Stimulated activated CD4-positive, alpha-beta T cell treated with anti-CD3 and anti-CD28 coated beads, Interleukin-4, amount 100 ng/mL, for 48 hours (primary cell): ENCODE data around the gene CDH12.
"Not testable (repeated sequence)": the region's sequence is repeated elsewhere in the genome, so short reads cannot be mapped to it uniquely, and the experiment has no call there.

Source experiments
- DNase-seq, 2 donors: peaks; one replicate each; pipeline ENCODE4 v3.0.0-alpha.2; 2020; ENCODE audit warnings: low read depth in 2 of 2

Gene CDH12

GRCh38 chr5:22852807-22853660 lies at the start of gene CDH12:
TSS of gene CDH12 (minus strand) at chr5:22853344.
- no peak for DNase-seq

DNA sequence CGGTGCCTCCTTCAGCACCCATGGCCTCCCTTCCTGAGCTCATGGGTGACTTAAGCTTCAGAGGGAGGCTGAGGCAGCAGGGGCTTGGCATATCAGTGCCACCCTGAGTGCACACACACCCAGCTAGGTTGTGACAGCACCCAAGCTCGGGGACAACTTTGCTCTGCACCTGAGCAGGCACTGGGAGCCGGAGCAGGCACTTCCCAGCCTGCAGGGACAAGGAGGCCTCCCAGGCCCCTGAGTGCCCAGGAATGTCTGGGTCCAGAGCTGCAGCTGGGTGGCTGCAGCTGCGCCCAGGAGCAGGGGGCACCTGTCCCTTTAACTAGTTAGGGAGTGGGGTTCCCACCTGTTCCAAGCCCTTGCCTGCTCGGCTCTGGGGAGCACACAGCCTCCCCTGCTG lies 48.7 kb upstream of the CDH12 start:
- DNase-seq, result no peak

DNA sequence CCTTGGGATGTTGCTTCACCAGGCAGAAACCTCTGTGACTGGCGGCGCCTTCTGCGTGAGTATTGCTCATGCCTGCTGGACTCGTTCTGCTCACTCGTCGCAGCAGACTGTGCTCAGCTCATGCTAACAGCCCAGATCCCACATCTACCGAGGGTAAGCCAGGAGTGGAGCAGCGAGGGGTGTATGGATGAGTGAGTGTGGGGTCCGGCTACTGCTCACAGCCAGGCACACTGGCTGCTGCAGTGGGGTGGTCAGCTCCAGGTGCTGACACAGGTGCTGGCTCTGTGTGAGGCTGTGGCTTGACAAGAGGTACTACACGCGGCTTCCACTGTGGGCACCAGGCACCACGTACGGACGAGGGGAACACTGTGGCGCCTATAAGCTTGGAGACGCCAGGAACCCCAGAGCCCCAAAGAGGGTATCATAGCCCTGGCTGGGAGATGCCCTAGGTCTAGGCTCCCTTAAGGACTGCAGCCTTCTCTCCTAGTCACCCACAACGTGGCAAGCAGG lies 47.7 kb upstream of the CDH12 start:
- DNase-seq, result no peak

- DNase-seq, result no peak
Measured at GRCh38 chr5:22899341-22899740, 46.2 kb upstream of the CDH12 start.

DNA sequence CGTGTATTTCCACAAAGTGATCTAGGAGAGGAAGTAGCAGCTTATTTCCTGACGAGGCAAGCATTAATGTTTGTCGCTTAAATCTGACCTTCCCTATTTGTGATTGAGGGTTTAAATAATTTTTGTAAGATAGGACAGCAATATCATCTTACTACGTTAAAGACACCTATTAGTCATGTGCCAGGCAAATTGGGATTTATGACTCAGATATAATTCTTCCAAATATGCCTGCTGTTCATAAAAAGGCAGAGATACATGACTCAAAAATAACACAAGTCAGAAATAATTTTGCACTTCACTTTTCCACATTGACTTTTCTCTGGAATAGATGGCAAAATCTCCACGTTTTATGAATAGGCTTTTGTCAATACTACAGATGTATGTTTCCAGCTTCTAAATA lies 43.0 kb upstream of the CDH12 start:
- no peak for DNase-seq

DNA sequence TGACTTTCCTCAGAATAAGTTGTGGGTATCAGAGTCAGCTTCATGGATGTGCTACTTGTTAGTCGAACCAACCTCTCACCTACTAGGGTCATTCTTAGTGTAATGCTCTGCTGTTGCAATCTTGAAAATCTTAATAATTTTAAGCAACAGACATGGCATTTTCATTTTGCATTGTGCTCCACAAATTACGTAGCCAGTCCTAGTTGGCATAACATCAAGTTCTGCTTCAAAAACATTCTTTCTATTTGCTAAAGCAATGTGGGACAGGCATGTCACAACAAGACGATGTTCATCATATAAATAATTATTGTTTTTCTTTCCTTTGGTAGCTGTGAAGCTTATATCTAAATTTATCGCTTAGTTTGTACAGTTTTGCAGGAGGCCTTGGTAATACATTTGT lies 39.3 kb upstream of the CDH12 start:
- DNase-seq, result no peak

GRCh38 chr5:22889720-22890119 lies 36.6 kb upstream of the CDH12 start:
- DNase-seq, result no peak

GRCh38 chr5:22887566-22887965 lies 34.4 kb upstream of the CDH12 start:
- DNase-seq, result no peak

DNA sequence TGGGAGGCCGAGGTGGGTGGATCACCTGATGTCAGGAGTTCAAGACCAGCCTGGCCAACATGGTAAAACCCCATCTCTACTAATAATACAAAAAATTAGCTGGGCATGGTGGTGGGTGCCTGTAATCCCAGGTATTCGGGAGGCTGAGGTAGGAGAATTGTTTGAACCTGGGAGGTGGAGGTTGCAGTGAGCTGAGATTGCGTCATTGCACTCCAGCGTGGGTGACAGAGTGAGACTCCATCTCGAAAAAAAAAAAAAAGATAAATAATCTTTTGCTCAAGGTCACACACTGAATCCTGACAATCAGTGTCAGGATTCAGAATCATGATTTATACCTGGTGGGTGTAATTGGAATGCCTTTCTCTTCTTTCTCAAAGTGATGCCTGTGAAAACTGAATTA lies 5.8 kb upstream of the CDH12 start:
- not testable (repeated sequence) for DNase-seq

- DNase-seq, result no peak
Measured at GRCh38 chr5:22855824-22856223, 2.7 kb upstream of the CDH12 start.

GRCh38 chr5:22850981-22851380 lies 2.2 kb downstream of the CDH12 start:
- no peak for DNase-seq

DNA sequence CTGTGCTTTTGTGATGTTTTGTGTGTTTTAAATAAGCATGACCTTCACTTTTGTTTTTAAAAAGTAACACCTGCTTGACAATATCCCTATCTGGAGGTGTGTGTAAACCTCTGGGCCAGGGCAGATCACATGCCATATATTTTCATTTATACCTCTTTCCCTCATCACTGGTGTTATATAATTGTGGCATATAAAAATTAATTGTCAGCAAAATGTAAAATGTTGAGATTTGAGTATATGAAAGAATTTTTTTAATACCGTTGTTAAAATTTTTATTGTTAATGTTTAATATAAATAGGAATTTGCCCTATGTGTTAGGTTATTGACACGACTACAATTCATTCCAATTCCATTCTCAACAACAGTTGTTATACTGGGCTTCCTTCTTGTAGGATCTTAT lies 6.5 kb downstream of the CDH12 start:
- DNase-seq, result no peak

- no peak for DNase-seq
Measured at GRCh38 chr5:22844636-22845035, 8.5 kb downstream of the CDH12 start.

DNA sequence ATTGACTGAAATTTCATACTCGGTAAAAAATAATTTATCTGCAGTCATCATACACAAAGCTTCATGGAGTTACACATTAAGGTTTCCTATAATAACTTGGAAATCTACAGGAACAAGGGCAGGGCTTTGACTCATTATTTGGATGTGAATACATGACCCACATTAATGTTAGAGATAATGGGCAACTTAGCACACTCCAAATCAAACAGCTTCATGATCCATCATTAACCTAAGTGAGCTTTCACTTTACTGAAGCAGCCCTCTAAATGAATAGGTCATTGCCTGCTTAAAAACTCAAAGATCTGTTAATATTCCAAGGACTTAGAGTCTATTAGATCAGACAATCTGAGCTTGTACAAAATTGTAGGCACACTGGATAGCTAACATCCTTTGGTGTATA lies 9.0 kb downstream of the CDH12 start:
- DNase-seq, result no peak

DNA sequence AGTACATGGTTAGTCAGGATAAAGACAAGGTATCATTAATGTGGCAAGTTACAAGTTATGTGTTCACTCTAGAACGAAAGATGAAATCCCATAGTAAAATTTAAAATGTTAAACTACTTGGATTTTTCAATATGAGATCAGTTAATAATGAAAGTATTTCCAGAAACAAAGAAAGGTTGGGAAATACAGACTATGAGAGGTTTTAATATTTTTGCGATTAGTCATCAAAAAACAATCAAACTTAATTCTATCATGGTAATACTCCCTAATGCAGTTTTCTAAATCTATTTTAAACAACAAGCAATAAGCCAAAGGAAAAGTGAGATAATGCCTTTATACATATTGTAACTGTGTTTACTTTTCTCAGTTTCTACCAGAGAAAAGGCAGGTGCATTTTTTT lies 10.6 kb downstream of the CDH12 start:
- no peak for DNase-seq

DNA sequence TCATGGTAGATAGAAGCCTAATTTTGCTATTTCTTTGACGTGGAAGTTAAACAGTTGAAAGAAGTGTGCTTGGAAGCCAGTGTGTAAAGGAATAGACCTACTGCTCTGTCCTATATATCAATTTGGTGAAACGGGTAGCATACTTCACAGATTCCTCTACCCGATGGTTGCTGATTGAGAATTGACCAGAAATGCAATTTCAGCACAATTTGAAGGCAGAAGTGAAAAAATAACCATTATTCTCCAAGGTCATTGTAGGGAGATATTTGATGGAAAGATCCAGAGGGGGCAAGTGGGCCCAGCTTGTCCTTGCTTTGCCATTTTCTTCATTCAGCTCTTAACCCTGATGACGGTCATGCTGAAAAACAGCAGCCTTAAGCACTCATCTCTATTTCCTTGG lies 15.3 kb downstream of the CDH12 start:
- DNase-seq, result no peak

DNA sequence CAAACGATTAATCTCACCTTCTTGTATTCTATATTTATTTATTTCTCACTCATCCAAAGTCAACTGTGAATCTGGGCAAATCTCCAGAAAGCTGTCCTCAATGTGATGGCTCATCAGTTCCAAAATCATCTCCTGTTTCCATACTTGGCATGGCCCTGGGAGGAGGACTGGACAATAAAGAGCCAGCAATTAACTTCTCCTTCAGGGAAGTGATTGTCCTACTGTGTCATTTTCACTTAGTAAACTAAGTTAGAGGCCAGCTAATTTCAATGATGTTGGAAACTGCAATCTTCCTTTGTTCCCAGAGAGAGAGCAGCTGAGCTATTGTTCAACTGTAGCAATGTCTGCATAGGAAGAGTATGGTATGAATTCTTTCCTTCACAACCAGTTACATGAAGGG lies 17.5 kb downstream of the CDH12 start:
- no peak for DNase-seq

DNA sequence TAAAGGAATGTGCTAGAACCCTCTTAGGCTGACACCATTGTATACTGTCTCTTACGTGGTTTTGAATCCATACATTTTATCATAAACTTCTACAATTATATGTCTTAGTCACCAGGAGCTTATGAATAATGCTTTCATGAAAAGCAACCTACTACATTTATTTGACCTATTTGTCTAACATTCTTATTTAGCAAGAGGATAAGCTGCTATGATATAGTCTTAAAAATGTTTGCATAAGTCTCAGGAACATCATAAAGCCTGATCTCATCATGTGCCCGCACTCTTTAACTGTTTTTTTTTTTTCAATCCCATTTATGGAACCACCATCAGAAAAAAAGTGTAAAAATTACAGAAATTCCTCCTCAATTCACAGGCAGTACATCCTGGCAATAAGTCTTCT lies 59.7 kb downstream of the CDH12 start:
- DNase-seq, result no peak

DNA sequence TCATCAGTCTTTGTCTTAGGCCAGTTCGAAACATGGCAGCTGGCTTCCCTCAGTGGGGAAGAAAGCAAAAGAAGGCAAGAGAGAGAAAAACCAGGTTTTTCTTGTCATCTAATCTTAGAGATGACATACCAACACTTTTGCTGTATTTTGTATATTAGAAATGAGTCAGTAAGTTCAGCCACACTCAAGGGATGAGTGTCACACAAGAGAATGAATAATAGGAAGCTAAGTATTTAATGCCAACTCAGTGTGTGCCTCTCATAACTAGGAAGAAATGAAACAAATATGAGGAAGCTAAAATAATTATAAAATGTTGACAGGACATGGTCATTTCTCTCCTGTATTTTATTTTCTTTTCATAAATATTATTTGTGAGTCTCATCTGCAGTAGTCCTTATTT lies 65.3 kb downstream of the CDH12 start:
- DNase-seq, result no peak

- no peak for DNase-seq
Measured at GRCh38 chr5:22787398-22787797, 65.7 kb downstream of the CDH12 start.

- no peak for DNase-seq
Measured at GRCh38 chr5:22780756-22781155, 72.4 kb downstream of the CDH12 start.

GRCh38 chr5:22779499-22779898 lies 73.6 kb downstream of the CDH12 start:
- no peak for DNase-seq

- no peak for DNase-seq
Measured at GRCh38 chr5:22776285-22776684, 76.9 kb downstream of the CDH12 start.

- DNase-seq, result not testable (repeated sequence)
Measured at GRCh38 chr5:22774214-22774613, 78.9 kb downstream of the CDH12 start.
